H1 (cell line): ENCODE results near the gene CDH11.

Source experiments
- CEBPB ChIP-seq: IDR thresholded peaks from 2 replicates; pipeline ENCODE4 v1.6.1; 2012; ENCODE audit warnings: low read depth, low read length
- RFX5 ChIP-seq: IDR thresholded peaks from 2 replicates; pipeline ENCODE4 v1.6.1; 2011; ENCODE audit warnings: low read depth, low read length, improper control_type of control experiment, borderline replicate concordance
- TAF1 ChIP-seq: IDR thresholded peaks from 2 replicates; pipeline ENCODE4 v1.6.1; 2011; ENCODE audit warnings: mild to moderate bottlenecking, low read depth, low read length
- TF ChIP-seq, protein P1 (sequence below): IDR thresholded peaks from 2 replicates; pipeline ENCODE4 v1.6.1; 2012; ENCODE audit warnings: inconsistent platforms

DNA sequence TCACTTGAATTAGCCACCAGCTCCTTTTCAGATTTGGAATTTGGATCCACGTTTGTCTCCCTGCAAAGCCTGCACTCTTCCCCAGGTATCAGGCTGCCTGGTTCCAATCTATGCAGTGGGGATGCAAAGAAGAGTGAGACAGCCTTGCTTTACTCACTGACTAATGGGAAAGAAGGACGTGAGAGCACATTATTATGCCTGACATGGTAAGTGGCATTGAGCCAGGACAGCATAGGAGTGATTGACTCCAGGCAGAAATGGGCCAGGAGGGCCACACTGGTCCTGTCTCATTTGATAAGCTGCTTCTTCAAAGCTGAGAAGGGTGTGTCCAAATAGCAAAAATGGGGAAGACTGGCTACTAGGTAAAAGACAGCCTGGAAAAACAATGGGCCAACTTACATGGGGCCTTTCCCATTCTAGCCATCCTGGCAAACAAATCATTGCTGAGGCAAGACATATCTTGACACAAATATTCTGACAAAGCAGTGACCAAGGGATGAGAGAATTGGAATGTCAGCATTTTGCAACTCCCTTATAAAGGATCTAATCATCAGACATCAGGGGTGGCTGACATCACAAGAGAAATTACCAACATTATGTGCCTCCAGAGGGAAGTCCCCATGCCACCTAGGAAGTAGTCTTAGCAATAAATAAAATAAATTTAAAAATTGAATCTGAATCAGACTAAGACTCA is 38.6 kb downstream of the CDH11 start:
- TF ChIP-seq CEBPB (no peak), RFX5 (no peak), TAF1 (no peak)
- TF ChIP-seq, protein P1, sequence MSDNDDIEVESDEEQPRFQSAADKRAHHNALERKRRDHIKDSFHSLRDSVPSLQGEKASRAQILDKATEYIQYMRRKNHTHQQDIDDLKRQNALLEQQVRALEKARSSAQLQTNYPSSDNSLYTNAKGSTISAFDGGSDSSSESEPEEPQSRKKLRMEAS: no peak
